ENCODE data around the gene GPATCH8. TPM values are rescaled to one million over a fixed set of nuclear protein-coding genes. Genes with fewer than 3 reads are reported as not detected.
A peak's percentile ranks its signal among the peaks of the same experiment; 100 is the strongest.

Gene GPATCH8
- total and polyA plus RNA-seq, 9 of the 15 experiments (the other 6 are each of a cell fraction or from before 2014, with no cell fraction given), result 10.6 to 29.6 (median 13.2) TPM

DNA sequence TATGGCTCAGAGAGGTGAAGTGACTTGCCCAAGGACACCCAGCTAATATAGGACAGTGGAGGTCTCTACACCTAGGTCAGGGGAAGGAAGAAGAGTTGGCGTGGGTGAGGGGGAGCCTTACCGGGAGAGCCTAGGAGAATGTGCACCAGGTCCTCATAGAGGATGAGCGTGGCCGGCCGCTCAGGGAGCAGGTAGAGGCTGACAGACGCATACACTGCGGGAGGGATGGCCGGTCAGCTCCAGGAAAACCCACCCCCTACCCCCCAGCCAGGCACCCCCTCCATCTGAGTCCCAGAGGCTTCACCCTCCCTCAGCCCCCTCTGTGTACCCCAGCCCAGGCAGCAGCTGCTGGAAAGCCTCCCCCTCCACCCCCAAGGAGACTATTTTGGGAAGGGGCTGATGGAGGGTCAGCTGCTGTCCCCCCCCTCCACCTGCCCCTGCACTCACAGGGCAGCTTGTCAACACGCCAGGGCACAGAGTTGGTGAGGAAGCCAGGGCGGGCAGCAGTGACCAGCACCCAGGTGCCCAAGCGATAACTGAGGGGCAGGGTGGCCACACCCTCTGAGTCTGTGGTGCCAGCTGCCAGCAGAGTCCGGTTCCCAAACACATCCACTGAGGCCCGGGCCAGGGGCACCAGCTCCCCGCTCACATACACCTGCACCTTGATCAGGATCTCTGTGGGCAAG lies 143.6 kb downstream of the GPATCH8 start:
- in situ Hi-C loops (cut with MboI) (no loop called here), intact Hi-C loops (cut with micrococcal nuclease) (no loop called here)
- no peak for FAIRE-seq
- H3K27ac ChIP-seq (ENCODE audit: extremely low read depth, low read depth, low read length), result no peak overlapping the region
- H3K9ac ChIP-seq (ENCODE audit: insufficient read depth in 1 of 2, low read depth in 2 of 2, low read length in 2 of 2), result peak overlapping the region in 1 of 2 experiments; percentile 69; a peak in 2 of 4 replicates
- peaks cover 9% of the 10 kb centered on the region for H4K20me1 ChIP-seq (replicated peaks; ENCODE audit: control insufficient read depth, insufficient read depth, low read length)
- no peaks in the 10 kb centered on the region for H3K9me3 ChIP-seq (replicated peaks; ENCODE audit: control insufficient read depth, insufficient read depth, low read depth, low read length)
- peaks cover 0 to 41% of the 10 kb centered on the region in 2 experiments; a peak in 3 of 5 replicates for H3K4me1 ChIP-seq (replicated peaks in 1 of 2; ENCODE audit: control insufficient read depth in 2 of 2, insufficient read depth in 2 of 2, low read length in 2 of 2)
- no peaks in the 10 kb centered on the region for H3K9me1 ChIP-seq (ENCODE audit: control insufficient read depth, insufficient read depth, low read length)
- H3K4me3 ChIP-seq, result no peak overlapping the region
- no peak for DNase-seq (ENCODE audit: extremely low read depth in 1 of 4, low spot score in 3 of 4)
- no peak overlapping the region for H2AFZ ChIP-seq (ENCODE audit: low read depth, low read length)
- H3K79me2 ChIP-seq (ENCODE audit: control insufficient read depth, insufficient read depth, low read length), result no peaks in the 10 kb centered on the region
- ChIA-PET CTCF (ENCODE audit: low intra/inter-chr PET ratio) (no interaction called here), POLR2A (interaction anchor here (0.6 to 2.4 kb wide), 7 partner anchors 8 to 414 kb away, joined by 3 to 15 read pairs (median 3); partner anchors contain the start of gene GRN)
- H3K27me3 ChIP-seq (ENCODE audit: control insufficient read depth in 2 of 2, insufficient read depth in 2 of 2, low read length in 2 of 2), result no peaks in the 10 kb centered on the region
- no peak for ATAC-seq
- TF ChIP-seq ZNF696 (CRISPR knock-in tag; conservative IDR thresholded peaks at IDR 0.05) (no peak), ZFP36 (IDR thresholded peaks at IDR 0.05; ENCODE audit: low read depth, low read length, partially characterized antibody) (peak; percentile 42)
- no peak overlapping the region for H3K4me2 ChIP-seq (ENCODE audit: insufficient read depth, low read length)
- 40% methylated on average over 13 of the region's 14 CpGs for WGBS (ENCODE audit: insufficient coverage, low coverage, missing lambda C conversion rate)
- no peaks in the 10 kb centered on the region for H3K36me3 ChIP-seq (ENCODE audit: control insufficient read depth, insufficient read depth, low read length)
- BruUV-seq (replicated peaks), result no TSS peak

DNA sequence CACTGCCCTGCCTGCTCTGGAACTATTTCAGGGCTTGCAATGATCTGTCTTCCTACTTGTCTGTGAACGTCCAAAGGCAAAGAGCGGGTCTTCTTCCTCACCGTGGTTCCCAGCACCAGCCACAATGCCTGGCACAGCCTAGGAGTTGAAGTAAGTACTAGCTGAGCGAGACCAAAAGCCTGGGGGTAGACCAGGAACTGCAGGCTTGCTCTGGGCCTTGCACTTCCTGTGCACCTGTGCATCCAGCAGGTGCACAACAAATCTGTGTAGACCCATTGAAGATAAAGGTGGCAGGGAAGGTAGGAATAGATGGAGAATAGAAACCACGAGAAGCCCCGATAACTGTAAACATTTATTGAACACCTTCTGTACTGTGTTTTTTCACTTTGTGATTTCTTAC lies 144.2 kb downstream of the GPATCH8 start:
- DNase-seq (ENCODE audit: extremely low read depth in 1 of 4, low spot score in 3 of 4), result no peak
- BruUV-seq (replicated peaks), result no TSS peak
- no peak overlapping the region for H2AFZ ChIP-seq (ENCODE audit: low read depth, low read length)
- ChIA-PET POLR2A (interaction anchor here (0.7 to 1.1 kb wide), 5 partner anchors 9 to 199 kb away, joined by 3 to 4 read pairs (median 3); partner anchors contain the start of gene GRN), CTCF (ENCODE audit: low intra/inter-chr PET ratio) (no interaction called here)
- H3K9me3 ChIP-seq (replicated peaks; ENCODE audit: control insufficient read depth, insufficient read depth, low read depth, low read length), result no peaks in the 10 kb centered on the region
- 30% methylated on average over 6 of the region's 6 CpGs for WGBS (ENCODE audit: insufficient coverage, low coverage, missing lambda C conversion rate)
- no peaks in the 10 kb centered on the region for H3K27me3 ChIP-seq (ENCODE audit: control insufficient read depth in 2 of 2, insufficient read depth in 2 of 2, low read length in 2 of 2)
- no peak overlapping the region for H3K4me2 ChIP-seq (ENCODE audit: insufficient read depth, low read length)
- no peaks in the 10 kb centered on the region for H3K79me2 ChIP-seq (ENCODE audit: control insufficient read depth, insufficient read depth, low read length)
- no peaks in the 10 kb centered on the region for H3K9me1 ChIP-seq (ENCODE audit: control insufficient read depth, insufficient read depth, low read length)
- peaks cover 9% of the 10 kb centered on the region for H4K20me1 ChIP-seq (replicated peaks; ENCODE audit: control insufficient read depth, insufficient read depth, low read length)
- intact Hi-C loops (cut with micrococcal nuclease) (no loop called here), in situ Hi-C loops (cut with MboI) (no loop called here)
- no peak overlapping the region for H3K27ac ChIP-seq (ENCODE audit: extremely low read depth, low read depth, low read length)
- no peaks in the 10 kb centered on the region for H3K36me3 ChIP-seq (ENCODE audit: control insufficient read depth, insufficient read depth, low read length)
- H3K4me1 ChIP-seq (replicated peaks in 1 of 2; ENCODE audit: control insufficient read depth in 2 of 2, insufficient read depth in 2 of 2, low read length in 2 of 2), result peaks cover 0 to 44% of the 10 kb centered on the region in 2 experiments; a peak in 3 of 5 replicates
- ATAC-seq, result no peak
- no peak for FAIRE-seq
- no peak overlapping the region for H3K9ac ChIP-seq (ENCODE audit: insufficient read depth in 1 of 2, low read depth in 2 of 2, low read length in 2 of 2)
- H3K4me3 ChIP-seq, result no peak overlapping the region
- TF ChIP-seq SOX6 (IDR thresholded peaks at IDR 0.05), result no peak
- no peak for TF ChIP-seq ETV6 (IDR thresholded peaks at IDR 0.05; ENCODE audit: borderline replicate concordance in 1 of 2, low read depth in 2 of 2, low read length in 1 of 2)
- no peak for TF ChIP-seq ETV6 (CRISPR knock-in tag; IDR thresholded peaks at IDR 0.05; ENCODE audit: borderline replicate concordance)
- TF ChIP-seq, protein P1, sequence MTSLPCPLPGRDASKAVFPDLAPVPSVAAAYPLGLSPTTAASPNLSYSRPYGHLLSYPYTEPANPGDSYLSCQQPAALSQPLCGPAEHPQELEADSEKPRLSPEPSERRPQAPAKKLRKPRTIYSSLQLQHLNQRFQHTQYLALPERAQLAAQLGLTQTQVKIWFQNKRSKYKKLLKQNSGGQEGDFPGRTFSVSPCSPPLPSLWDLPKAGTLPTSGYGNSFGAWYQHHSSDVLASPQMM (CRISPR knock-in tag; IDR thresholded peaks at IDR 0.05), result no peak
- TF ChIP-seq SMARCC2 (IDR thresholded peaks at IDR 0.05; ENCODE audit: low read depth), result no peak
- TF ChIP-seq RUNX1 (IDR thresholded peaks at IDR 0.05; ENCODE audit: low read depth), result no peak
- no peak for TF ChIP-seq ZNF133 (CRISPR knock-in tag; IDR thresholded peaks at IDR 0.05)
- TF ChIP-seq, protein P2, sequence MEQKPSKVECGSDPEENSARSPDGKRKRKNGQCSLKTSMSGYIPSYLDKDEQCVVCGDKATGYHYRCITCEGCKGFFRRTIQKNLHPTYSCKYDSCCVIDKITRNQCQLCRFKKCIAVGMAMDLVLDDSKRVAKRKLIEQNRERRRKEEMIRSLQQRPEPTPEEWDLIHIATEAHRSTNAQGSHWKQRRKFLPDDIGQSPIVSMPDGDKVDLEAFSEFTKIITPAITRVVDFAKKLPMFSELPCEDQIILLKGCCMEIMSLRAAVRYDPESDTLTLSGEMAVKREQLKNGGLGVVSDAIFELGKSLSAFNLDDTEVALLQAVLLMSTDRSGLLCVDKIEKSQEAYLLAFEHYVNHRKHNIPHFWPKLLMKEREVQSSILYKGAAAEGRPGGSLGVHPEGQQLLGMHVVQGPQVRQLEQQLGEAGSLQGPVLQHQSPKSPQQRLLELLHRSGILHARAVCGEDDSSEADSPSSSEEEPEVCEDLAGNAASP (IDR thresholded peaks at IDR 0.05), result no peak
- TF ChIP-seq MECOM (CRISPR knock-in tag; IDR thresholded peaks at IDR 0.05), result no peak
- TF ChIP-seq XRCC4 (IDR thresholded peaks at IDR 0.05; ENCODE audit: extremely low read depth, insufficient read depth, insufficient read length), result no peak
- TF ChIP-seq, protein P3, sequence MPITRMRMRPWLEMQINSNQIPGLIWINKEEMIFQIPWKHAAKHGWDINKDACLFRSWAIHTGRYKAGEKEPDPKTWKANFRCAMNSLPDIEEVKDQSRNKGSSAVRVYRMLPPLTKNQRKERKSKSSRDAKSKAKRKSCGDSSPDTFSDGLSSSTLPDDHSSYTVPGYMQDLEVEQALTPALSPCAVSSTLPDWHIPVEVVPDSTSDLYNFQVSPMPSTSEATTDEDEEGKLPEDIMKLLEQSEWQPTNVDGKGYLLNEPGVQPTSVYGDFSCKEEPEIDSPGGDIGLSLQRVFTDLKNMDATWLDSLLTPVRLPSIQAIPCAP (CRISPR knock-in tag; IDR thresholded peaks at IDR 0.05; ENCODE audit: borderline replicate concordance), result no peak
- no peak for TF ChIP-seq DNMT1 (IDR thresholded peaks at IDR 0.05)

Measured in K562 (cell line).